Colonic mucosa (tissue), 4 donors: ENCODE measurements around the gene RCL1. TPM values are rescaled to one million over a fixed set of nuclear protein-coding genes. Genes with fewer than 3 reads are reported as not detected.

Source experiments
- DNase-seq: peaks from one replicate; pipeline ENCODE4 v3.0.0-alpha.2; 2020
- H3K27ac ChIP-seq: fragments of 200-600 bp; one replicate; pipeline ENCODE4 v1.8.0; 2021
- H3K27me3 ChIP-seq: fragments of 200-600 bp; one replicate; pipeline ENCODE4 v1.8.0; 2021
- H3K36me3 ChIP-seq: fragments of 200-600 bp; one replicate; pipeline ENCODE4 v1.8.0; 2021
- H3K4me1 ChIP-seq: fragments of 200-600 bp; one replicate; pipeline ENCODE4 v1.8.0; 2021; ENCODE audit warnings: mild to moderate bottlenecking
- H3K4me3 ChIP-seq: fragments of 200-600 bp; one replicate; pipeline ENCODE4 v1.8.0; 2021
- H3K9ac ChIP-seq, 2 donors: one replicate each; pipeline ENCODE4 v1.7.0; 2013; ENCODE audit warnings: control low read depth in 2 of 2, low read depth in 2 of 2, low read length in 2 of 2
- H3K9me3 ChIP-seq: fragments of 200-600 bp; one replicate; pipeline ENCODE4 v1.8.0; 2021
- intact Hi-C: fragments of 100-400 bp; cut with DNase I; formaldehyde crosslinking; loops from one replicate; pipeline ENCODE4 v1.14.1; 2022
- total RNA-seq, 2 donors: library from RNA; stranded (reverse); fragmentation: NEBNext Ultra II Directional in 1 of 2; extraction: Animal tissue kit (Norgen Biotek cat#: 25700) in 1 of 2; gene quantifications; one replicate each; pipeline ENCODE4 v1.2.1, GENCODE V29; 2021
- TF ChIP-seq, protein P1 (sequence below): fragments of 200-600 bp; IDR thresholded peaks from one replicate; pipeline ENCODE4 v1.8.0; 2022; ENCODE audit warnings: antibody characterized with exemption, mild to moderate bottlenecking
- donor health status: healthy.
- donor health status: DM: no; HTN: no; CAD: no.
- donor health status: DM: no; HTN: no; CAD: no.

RCL1 gene
- total RNA-seq, 2 donors from 2014 or later: 7.0 to 12.5 TPM

DNA sequence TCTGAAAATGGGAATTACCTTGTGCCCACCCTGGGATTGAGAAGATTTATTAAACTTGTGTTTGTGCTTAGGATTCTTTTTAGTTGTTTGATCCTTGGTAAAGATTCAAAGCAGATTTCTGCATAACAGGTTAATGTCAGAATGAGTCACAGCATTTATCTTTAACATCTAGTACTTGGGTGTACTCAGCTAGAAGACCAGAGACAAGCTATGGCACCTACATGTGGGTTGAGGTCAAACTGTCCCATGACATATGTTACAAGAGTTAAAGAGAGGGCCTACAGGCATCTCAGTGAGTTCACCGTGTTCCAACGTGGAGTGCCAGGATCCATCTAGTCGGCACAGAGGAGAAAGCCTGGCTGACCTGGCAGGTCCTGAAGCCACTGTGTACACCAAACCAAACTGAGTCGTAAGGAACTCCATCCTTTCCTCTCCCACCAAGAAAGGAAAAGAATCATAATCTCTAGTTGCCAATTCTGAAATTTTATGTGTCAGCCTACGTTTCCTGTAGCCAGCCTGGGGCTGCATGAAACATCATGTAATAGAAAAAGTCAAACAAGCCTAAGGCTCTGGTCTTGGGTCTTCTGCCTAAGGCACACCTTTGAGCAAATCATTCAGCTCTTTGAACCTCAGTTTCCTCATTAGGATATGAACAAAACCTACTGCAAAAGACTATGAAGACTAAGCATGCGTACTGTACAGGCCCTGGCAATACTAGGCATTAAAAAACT lies 73.7 kb downstream of the RCL1 start:
- no peak overlapping the region for H3K4me3 ChIP-seq
- no peaks in the 10 kb centered on the region for H3K4me1 ChIP-seq
- no peak overlapping the region for H3K9ac ChIP-seq
- H3K27me3 ChIP-seq: no peaks in the 10 kb centered on the region
- DNase-seq: no peak
- H3K36me3 ChIP-seq: no peaks in the 10 kb centered on the region
- no peaks in the 10 kb centered on the region for H3K9me3 ChIP-seq
- intact Hi-C loops: no loop called here
- TF ChIP-seq, protein P1, sequence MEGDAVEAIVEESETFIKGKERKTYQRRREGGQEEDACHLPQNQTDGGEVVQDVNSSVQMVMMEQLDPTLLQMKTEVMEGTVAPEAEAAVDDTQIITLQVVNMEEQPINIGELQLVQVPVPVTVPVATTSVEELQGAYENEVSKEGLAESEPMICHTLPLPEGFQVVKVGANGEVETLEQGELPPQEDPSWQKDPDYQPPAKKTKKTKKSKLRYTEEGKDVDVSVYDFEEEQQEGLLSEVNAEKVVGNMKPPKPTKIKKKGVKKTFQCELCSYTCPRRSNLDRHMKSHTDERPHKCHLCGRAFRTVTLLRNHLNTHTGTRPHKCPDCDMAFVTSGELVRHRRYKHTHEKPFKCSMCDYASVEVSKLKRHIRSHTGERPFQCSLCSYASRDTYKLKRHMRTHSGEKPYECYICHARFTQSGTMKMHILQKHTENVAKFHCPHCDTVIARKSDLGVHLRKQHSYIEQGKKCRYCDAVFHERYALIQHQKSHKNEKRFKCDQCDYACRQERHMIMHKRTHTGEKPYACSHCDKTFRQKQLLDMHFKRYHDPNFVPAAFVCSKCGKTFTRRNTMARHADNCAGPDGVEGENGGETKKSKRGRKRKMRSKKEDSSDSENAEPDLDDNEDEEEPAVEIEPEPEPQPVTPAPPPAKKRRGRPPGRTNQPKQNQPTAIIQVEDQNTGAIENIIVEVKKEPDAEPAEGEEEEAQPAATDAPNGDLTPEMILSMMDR: no peak
- no peak overlapping the region for H3K27ac ChIP-seq

DNA sequence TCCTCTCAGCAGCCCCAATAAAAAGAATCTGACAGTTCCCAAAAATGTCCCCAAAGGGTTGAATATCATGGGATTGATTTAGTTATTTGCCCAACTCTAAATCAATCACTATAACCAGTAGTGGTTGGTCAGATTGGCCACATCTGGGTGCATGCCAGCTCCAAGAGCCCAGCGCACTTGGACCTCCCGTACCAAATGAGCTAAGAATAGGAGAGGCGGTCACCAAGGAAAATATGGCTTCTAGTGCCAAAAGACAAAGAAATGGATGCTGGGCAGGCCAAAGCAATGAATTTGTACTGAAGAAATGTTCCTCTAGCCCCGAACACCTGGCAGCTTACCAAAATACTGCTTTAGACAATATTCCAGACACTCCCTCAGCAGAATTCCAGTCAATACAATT lies 80.3 kb downstream of the RCL1 start:
- H3K4me3 ChIP-seq: no peak overlapping the region
- intact Hi-C loops: no loop called here
- H3K27ac ChIP-seq: no peak overlapping the region
- no peak overlapping the region for H3K9ac ChIP-seq
- no peaks in the 10 kb centered on the region for H3K36me3 ChIP-seq
- no peaks in the 10 kb centered on the region for H3K9me3 ChIP-seq
- no peaks in the 10 kb centered on the region for H3K27me3 ChIP-seq
- TF ChIP-seq, protein P1: no peak
- H3K4me1 ChIP-seq: no peaks in the 10 kb centered on the region
- no peak for DNase-seq

DNA sequence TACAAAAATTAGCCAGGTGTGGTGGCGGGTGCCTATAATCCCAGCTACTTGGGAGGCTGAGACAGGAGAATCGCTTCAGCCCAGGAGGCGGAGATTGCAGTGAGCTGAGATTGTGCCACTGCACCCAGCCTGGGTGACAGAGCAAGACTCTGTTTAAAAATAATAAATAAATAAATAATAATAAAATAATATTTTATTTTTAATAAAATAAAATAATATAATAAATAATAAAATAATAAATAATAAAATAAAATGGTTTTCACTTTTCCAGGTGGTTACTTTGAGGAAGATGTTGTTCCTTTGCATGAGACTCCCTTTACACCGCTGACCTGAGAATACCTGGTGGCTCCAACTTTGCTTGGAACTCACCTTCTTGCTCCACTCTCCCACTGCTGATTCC lies 82.8 kb downstream of the RCL1 start:
- Histone ChIP-seq H3K9ac (no peak overlapping the region), H3K27ac (no peak overlapping the region), H3K4me1 (no peaks in the 10 kb centered on the region), H3K9me3 (no peaks in the 10 kb centered on the region), H3K4me3 (no peak overlapping the region), H3K27me3 (no peaks in the 10 kb centered on the region), H3K36me3 (no peaks in the 10 kb centered on the region)
- TF ChIP-seq, protein P1: no peak
- no peak for DNase-seq
- intact Hi-C loops: no loop called here

DNA sequence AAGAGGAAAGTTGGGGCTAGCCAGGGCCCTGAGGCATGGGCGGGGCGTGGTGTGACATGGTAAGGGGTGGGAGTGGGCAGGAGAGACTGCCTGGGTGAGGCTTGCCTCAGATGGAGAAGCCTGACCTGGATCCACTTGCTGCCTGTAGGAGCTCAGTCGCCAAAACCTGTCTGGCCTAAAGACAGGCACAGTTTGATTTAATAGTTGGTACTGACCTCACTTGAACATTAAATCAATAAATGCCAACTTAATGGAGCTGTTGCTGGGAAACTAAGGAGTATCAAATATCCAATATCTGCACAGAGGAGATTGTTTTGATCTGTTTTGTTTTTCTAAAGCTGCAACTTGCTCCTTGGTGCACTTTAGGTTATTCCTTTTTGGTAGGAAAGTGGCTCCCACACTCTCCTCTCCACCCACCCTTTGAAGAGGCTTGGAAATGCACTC lies 86.4 kb downstream of the RCL1 start:
- H3K9me3 ChIP-seq: no peaks in the 10 kb centered on the region
- no peak for DNase-seq

DNA sequence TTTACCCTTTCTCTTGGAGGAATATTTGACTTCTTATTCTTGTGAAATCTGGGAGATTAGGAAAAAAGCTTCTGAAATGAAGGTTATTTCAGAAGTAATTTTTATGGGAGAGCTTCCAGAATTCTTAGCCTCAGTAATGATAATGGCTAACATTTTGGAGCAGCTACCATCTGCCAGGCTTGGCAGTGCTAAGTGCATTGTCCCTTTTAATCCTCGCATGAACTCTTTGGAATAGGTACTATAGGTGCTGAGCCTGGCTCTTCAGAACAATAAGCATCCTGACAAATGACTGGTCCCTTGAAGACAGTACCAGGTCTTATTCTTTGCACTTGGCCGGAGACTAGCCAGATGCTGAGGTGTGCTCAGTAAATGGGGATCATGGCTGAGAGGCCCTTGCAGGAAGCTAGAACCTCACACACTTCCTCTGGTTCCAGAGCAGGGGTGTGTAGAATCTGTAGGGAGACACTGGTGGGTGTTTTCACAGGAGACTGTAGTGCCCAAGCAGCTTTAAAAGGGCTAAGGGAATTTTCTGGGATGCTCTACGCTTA lies 90.7 kb downstream of the RCL1 start:
- H3K4me1 ChIP-seq: no peaks in the 10 kb centered on the region
- no peaks in the 10 kb centered on the region for H3K27me3 ChIP-seq
- H3K9ac ChIP-seq: no peak overlapping the region
- no peak overlapping the region for H3K27ac ChIP-seq
- DNase-seq: no peak
- H3K4me3 ChIP-seq: no peak overlapping the region
- TF ChIP-seq, protein P1: no peak
- intact Hi-C loops: no loop called here
- no peaks in the 10 kb centered on the region for H3K9me3 ChIP-seq
- no peaks in the 10 kb centered on the region for H3K36me3 ChIP-seq

More for the DNA sequence above, 86.4 kb downstream of the RCL1 start:
- Histone ChIP-seq H3K9ac (no peak overlapping the region), H3K27ac (no peak overlapping the region), H3K4me3 (no peak overlapping the region), H3K4me1 (no peaks in the 10 kb centered on the region), H3K27me3 (no peaks in the 10 kb centered on the region), H3K36me3 (no peaks in the 10 kb centered on the region)
- TF ChIP-seq, protein P1: no peak
- intact Hi-C loops: no loop called here
